Omental fat pad (tissue), 4 donors: Measurements from ENCODE around the gene B3GALT2. TPM values are rescaled to one million over a fixed set of nuclear protein-coding genes. Genes with fewer than 3 reads are reported as not detected.
"Not testable (repeated sequence)": the region's sequence is repeated elsewhere in the genome, so short reads cannot be mapped to it uniquely, and the experiment has no call there.

Experiments
- ATAC-seq: fragments of 150-250 bp; one replicate; pipeline ENCODE4 v1.9.1; 2016; ENCODE audit warnings: mild to moderate bottlenecking, moderate library complexity; ENCODE audit not compliant: low FRiP score
- DNase-seq: peaks from one replicate; pipeline ENCODE4 v3.0.0-alpha.2; 2019; ENCODE audit warnings: low spot score
- total RNA-seq, 4 donors: library from RNA; depleted of rRNA; stranded (reverse); fragments of >200 nt; gene quantifications; one replicate each; pipeline ENCODE4 v1.1.0, GENCODE V29; 2016
- TF ChIP-seq, protein P1 (sequence below), 3 donors: fragments of 450-650 bp; IDR thresholded peaks; one replicate each; pipeline ENCODE4 v1.5.1; 2016 to 2017; ENCODE audit warnings: antibody characterized with exemption in 3 of 3, mild to moderate bottlenecking in 3 of 3, moderate library complexity in 2 of 3

Gene B3GALT2
- total RNA-seq, 4 donors from 2014 or later = 0.25 to 1.3 (median 0.74) TPM

DNA sequence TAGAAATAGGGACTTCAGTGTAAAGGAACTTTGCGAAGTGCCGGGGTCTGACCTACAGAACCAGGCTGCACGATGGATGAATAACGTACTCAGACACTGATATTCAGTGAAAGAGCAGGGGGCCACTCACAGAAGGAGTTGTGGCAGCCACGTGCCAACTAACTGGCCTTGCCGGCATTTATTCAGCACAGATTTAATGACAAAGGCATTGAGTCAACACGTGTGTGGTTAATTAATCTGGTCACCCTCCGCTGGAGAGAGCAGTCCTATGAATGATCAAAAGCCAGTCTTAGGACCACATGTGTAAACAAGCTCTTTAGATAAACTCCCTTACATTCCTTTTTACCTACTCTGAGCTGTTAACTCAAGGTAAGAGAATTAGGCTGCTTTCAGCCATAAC, 6.2 kb upstream of the B3GALT2 start:
- TF ChIP-seq, protein P1, sequence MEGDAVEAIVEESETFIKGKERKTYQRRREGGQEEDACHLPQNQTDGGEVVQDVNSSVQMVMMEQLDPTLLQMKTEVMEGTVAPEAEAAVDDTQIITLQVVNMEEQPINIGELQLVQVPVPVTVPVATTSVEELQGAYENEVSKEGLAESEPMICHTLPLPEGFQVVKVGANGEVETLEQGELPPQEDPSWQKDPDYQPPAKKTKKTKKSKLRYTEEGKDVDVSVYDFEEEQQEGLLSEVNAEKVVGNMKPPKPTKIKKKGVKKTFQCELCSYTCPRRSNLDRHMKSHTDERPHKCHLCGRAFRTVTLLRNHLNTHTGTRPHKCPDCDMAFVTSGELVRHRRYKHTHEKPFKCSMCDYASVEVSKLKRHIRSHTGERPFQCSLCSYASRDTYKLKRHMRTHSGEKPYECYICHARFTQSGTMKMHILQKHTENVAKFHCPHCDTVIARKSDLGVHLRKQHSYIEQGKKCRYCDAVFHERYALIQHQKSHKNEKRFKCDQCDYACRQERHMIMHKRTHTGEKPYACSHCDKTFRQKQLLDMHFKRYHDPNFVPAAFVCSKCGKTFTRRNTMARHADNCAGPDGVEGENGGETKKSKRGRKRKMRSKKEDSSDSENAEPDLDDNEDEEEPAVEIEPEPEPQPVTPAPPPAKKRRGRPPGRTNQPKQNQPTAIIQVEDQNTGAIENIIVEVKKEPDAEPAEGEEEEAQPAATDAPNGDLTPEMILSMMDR (IDR thresholded peaks at IDR 0.05) = no peak
- ATAC-seq (no peak), DNase-seq (no peak)

DNA sequence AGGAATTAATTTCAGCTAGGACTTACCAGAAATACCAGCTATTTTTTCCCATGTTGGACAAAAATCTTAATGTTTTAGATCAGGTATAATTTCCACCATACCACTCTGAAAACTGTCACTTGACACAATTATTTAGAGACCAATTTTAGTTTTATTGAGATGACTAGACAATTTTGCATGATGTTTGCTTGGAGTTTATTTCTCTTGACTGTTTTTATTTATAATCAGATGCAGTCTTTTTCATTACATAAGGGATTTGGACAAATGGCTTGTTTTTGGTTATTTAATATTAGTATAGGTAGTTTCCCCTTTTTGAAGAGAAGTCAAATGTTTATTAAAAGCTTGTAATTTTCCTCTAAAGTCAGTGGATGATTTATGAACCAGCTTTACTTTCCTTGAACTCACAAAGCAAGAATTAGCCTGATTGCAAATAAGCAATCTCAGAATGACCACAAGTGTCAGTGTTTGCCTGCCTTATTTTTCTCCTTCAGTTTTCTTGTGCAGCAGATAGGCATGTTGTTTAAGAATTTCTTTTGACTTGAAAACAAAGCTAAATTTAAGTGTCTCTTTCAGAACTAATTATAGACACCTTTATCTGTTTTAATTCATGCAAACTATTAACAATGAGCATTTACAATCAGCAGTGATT, 3.8 kb upstream of the B3GALT2 start:
- DNase-seq = no peak
- no peak for ATAC-seq
- TF ChIP-seq, protein P1 (IDR thresholded peaks at IDR 0.05) = no peak

DNA sequence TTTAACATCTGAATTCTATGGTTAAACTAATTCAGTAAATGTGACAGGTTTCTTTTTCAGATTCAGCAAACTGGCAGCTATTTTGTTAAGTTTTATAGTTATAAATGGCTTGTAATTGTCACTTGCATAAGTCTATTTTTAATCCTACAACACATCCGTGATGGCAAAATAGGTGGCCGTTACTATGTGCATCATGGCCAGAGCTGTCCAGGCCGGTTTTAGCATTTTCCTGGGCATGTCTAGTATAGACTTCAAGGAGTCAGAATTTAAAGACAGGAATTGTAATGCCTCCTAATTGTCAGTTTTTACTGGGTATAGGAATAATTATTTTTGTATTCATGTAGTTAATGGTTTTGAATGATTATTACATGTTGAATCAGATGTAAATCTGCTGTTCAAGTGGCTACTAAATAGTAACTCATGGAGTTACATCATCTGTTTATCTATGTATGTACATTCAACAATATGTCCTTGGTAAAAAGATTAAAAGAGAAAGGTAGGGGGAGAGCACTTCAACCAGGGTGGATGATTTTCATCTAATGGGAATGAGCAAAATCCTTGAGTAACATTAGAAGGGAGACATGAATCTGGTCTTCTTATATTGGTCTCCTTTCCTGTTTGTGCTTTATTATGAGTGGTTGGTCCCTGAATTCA, 3.2 kb upstream of the B3GALT2 start:
- TF ChIP-seq, protein P1 (IDR thresholded peaks at IDR 0.05) = no peak
- ATAC-seq = no peak
- no peak for DNase-seq

DNA sequence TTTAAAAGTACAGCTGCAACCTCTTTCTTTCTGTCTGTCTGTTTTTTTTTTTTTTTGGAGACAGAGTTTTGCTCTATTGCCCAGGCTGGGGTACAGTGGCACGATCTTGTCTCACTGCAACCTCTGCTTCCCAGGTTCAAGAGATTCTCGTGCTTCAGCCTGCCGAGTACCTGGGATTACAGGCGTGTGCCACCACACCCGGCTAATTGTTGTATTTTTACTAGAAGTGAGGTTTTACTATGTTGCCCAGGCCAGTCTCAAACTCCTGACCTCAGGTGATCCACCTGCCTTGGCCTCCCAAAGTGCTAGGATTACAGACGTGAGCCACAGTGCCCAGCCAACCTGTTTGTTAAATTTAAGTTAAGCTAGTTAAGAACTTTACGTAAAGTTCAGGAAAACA, 2.5 kb upstream of the B3GALT2 start:
- ATAC-seq, DNase-seq: not testable (repeated sequence)

DNA sequence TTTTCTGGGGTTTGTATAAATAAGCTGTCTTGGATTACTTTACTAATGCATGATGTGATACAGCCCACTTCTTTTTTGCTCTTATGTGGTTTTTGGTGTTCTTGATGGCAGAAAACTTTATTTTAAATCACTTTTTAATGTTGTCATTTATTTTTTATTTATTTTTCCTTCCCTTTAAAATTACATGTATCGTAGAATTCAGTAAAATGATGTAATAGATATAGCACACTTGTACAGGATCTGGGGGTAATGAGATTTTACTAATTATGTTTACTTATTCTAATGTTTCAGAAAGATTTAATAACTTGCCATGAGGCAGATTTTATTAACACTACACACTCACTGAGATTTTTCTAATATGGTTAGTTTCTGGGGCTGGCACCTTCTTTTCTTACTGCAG, 701 bp upstream of the B3GALT2 start:
- TF ChIP-seq, protein P1 (IDR thresholded peaks at IDR 0.05) = no peak
- DNase-seq = no peak
- ATAC-seq = no peak

DNA sequence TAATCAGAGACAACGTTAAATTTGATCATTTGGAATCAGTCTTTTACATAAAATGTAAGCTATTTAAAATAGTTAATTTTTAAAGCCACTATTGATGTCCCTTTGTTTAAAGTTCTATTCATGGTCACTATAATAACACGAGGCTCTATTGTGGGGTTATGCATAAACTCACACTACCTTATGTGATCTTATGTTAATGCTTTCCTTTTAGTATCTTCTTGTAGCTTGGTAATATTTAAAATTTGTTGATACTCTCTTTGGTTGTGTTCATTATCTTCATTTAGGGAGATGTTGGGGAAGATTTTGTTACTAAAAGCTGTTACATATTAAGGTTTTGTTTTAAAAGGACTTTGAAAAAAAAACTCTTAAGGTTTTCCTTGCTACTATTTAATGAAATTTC, 1.2 kb downstream of the B3GALT2 start:
- TF ChIP-seq, protein P1 (IDR thresholded peaks at IDR 0.05) = no peak
- no peak for ATAC-seq
- DNase-seq = no peak

DNA sequence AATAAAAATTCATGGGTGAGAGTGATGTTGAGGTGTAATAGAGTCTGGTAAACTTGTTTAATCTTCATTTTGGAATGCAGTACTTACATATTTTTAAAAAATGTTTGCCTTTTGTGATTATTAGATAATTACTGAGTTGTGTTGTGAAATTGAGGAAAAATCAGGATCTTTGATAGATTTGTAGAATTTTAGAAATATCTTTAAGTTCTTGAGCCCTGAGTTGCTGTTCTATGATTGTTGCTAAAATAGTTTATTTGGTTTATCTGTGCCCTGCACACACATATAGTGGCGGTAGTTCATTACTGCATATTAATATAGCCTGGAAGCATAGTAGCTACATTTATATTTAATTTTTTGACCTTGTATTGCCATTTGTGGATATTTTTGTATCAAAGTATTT, 1.6 kb downstream of the B3GALT2 start:
- DNase-seq = no peak
- TF ChIP-seq, protein P1 (IDR thresholded peaks at IDR 0.05) = no peak
- ATAC-seq = no peak
